AG04450 (cell line): ENCODE results near the gene SEMA3C. TPM values are rescaled to one million over a fixed set of nuclear protein-coding genes. Genes with fewer than 3 reads are reported as not detected.

Experiments used
- CTCF ChIA-PET: fragments of 300-600, 350-600 bp; formaldehyde crosslinking; extraction: SDS; loops from one replicate; lab custom pipeline; 2022; ENCODE audit warnings: antibody characterized with exemption, inconsistent platforms; lab: Charles Lee
- POLR2A ChIA-PET: fragments of 350-600 bp; formaldehyde crosslinking; extraction: SDS; loops from one replicate; lab custom pipeline; 2021; ENCODE audit warnings: antibody characterized with exemption, inconsistent platforms; lab: Yijun Ruan, JAX
- DNase-seq: peaks from one replicate; pipeline ENCODE4 v3.0.0-alpha.2; 2011; ENCODE audit warnings: low read depth, low spot score
- H3K27ac ChIP-seq: one replicate; pipeline ENCODE4 v1.5.1; 2012; ENCODE audit warnings: low read depth, low read length, control low read depth
- H3K27me3 ChIP-seq: one replicate; pipeline ENCODE4 v1.6.0; 2012; ENCODE audit warnings: low read length; ENCODE audit not compliant: control insufficient read depth, insufficient read depth
- H3K4me3 ChIP-seq: 2 replicates; pipeline ENCODE4 v1.5.1; 2011; ENCODE audit warnings: mild to moderate bottlenecking, low read depth, low read length, control low read depth
- H3K9me3 ChIP-seq: 2 replicates; pipeline ENCODE4 v1.5.1; 2012; ENCODE audit warnings: low read length; ENCODE audit not compliant: control insufficient read depth, insufficient read depth
- CTCF ChIP-seq: IDR thresholded peaks from 2 replicates; pipeline ENCODE4 v1.5.1; 2011; ENCODE audit warnings: low read depth, low read length, control low read depth, inconsistent platforms
- polyA plus RNA-seq: library from polyadenylated mRNA; depleted of rRNA; stranded (reverse); fragments of >200 nt; gene quantifications from 2 replicates; pipeline ENCODE4 v1.2.3, GENCODE V29; 2011

The SEMA3C gene
- polyA plus RNA-seq, 1 experiment, result 39.9 TPM

DNA sequence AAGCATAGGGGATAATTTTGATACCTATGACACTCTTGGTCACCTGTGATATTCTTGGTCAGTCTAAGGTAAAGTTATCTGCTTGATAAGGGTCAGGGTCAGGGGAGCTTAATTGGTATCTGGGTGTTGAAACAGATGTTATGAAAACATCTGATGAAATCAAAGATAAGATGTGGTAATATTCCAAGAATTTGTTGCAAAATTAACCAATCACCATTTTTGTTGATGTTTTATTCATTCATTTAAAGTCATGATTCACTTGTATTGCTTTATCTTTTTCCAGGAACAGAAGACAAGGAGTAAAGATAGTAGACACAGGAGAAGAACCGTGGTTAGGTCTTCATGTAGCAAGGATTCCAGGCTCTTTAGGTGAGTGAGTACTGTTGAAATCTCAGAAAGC, 103.1 kb downstream of the SEMA3C start:
- TF ChIP-seq CTCF, result no peak
- CTCF ChIA-PET, result interaction anchor here (1.1 kb wide), 1 partner anchor 654 kb away, joined by 6 read pairs; no protein-coding TSS in a partner anchor
- H3K4me3 ChIP-seq, result no peak overlapping the region
- POLR2A ChIA-PET, result no interaction called here
- H3K27me3 ChIP-seq, result no peaks in the 10 kb centered on the region
- H3K27ac ChIP-seq, result no peak overlapping the region
- no peaks in the 10 kb centered on the region for H3K9me3 ChIP-seq
- DNase-seq, result no peak

DNA sequence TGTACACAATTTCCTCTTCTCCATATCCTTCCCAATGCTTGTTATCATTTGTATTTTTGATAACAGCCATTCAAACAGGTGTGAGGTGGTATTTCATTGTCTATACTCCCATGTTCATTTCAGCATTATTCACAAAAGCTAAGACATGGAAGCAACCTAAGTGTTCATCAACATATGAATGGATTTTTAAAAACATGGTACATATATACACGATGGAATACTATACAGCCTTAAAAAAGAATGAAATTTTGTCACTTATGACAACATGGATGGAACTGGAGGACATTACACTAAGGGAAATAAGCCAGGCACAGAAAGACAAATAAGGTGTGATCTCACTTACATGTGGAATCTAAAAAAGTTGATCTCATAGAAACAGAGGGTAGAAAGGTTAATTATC, 109.3 kb downstream of the SEMA3C start:
- H3K4me3 ChIP-seq, result no peak overlapping the region
- H3K27me3 ChIP-seq, result no peaks in the 10 kb centered on the region
- H3K9me3 ChIP-seq, result no peaks in the 10 kb centered on the region
- TF ChIP-seq CTCF, result no peak
- no peak for DNase-seq
- H3K27ac ChIP-seq, result no peak overlapping the region
- ChIA-PET CTCF (no interaction called here), POLR2A (no interaction called here)

GRCh38 chr7:80807166-80807900, 111.5 kb downstream of the SEMA3C start:
- Histone ChIP-seq H3K4me3 (no peak overlapping the region), H3K27ac (no peak overlapping the region), H3K9me3 (no peaks in the 10 kb centered on the region), H3K27me3 (no peaks in the 10 kb centered on the region)
- ChIA-PET CTCF (no interaction called here), POLR2A (no interaction called here)
- TF ChIP-seq CTCF, result no peak
- DNase-seq, result no peak

GRCh38 chr7:80806663-80807062, 112.2 kb downstream of the SEMA3C start:
- POLR2A ChIA-PET, result no interaction called here
- DNase-seq, result no peak
- H3K27me3 ChIP-seq, result no peaks in the 10 kb centered on the region
- TF ChIP-seq CTCF, result no peak
- H3K4me3 ChIP-seq, result no peak overlapping the region
- CTCF ChIA-PET, result no interaction called here
- no peak overlapping the region for H3K27ac ChIP-seq
- no peaks in the 10 kb centered on the region for H3K9me3 ChIP-seq

DNA sequence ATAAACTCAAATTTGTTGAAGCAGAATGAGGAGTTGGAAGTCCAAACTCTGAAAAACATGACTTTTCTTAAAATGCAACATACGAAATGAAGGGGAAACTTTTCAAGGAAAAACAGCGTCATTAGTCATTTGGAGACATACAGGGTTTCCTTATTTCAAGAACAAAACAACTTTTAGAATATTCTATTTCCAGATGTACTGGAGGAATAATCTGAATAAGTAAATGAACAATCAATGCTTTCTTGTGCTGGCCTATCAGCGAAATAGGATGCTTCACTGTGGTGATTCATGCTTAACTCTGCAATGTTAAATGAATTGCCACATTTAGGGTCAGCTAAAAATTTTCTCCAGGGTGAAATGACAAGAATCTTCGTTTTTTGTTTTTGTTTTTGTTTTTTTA, 114.3 kb downstream of the SEMA3C start:
- Histone ChIP-seq H3K27ac (no peak overlapping the region), H3K9me3 (no peaks in the 10 kb centered on the region), H3K4me3 (no peak overlapping the region), H3K27me3 (no peaks in the 10 kb centered on the region)
- CTCF ChIA-PET, result no interaction called here
- no peak for DNase-seq
- no peak for TF ChIP-seq CTCF
- POLR2A ChIA-PET, result no interaction called here
